Measurements from ENCODE around the gene NKAIN2.

DNA sequence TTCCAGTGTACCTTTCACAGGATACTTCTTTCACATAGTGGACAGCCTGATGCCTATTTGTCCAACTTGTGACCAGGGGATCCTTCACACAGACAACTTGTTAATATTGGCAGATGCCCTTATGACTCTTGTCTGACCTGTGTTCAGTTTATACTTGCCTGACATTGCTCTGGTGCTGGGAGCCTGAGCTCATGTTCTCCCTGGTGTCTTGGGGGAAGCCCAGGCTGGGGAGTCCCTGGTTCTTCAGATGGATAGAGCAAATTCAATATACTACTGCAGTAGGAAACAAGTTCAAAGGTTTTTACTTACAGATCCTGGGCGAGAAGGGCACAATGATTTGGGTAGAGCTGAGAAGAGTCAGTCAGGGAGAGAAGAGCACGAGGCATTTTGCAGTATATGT lies 76.1 kb downstream of the NKAIN2 start:
- no peak for TF ChIP-seq ZNF70 (CRISPR knock-in tag; IDR thresholded peaks at IDR 0.05)
- no peak for TF ChIP-seq PATZ1 (CRISPR knock-in tag; IDR thresholded peaks at IDR 0.05; ENCODE audit: borderline replicate concordance)
- TF ChIP-seq GLIS3 (CRISPR knock-in tag; IDR thresholded peaks at IDR 0.05): no peak
- TF ChIP-seq ZNF8 (CRISPR knock-in tag; IDR thresholded peaks at IDR 0.05): no peak
- no peak for TF ChIP-seq ZFP3 (CRISPR knock-in tag; IDR thresholded peaks at IDR 0.05)
- no peak for TF ChIP-seq PPARA (CRISPR knock-in tag; IDR thresholded peaks at IDR 0.05; ENCODE audit: borderline replicate concordance)
- no peak for TF ChIP-seq SNAI2 (CRISPR knock-in tag; IDR thresholded peaks at IDR 0.05)
- no peak for TF ChIP-seq BACH2 (CRISPR knock-in tag; IDR thresholded peaks at IDR 0.05; ENCODE audit: borderline replicate concordance)
- TF ChIP-seq TOX (CRISPR knock-in tag; IDR thresholded peaks at IDR 0.05; ENCODE audit: borderline replicate concordance): no peak
- no peak for TF ChIP-seq OSR1 (CRISPR knock-in tag; IDR thresholded peaks at IDR 0.05)
- TF ChIP-seq, protein P1, sequence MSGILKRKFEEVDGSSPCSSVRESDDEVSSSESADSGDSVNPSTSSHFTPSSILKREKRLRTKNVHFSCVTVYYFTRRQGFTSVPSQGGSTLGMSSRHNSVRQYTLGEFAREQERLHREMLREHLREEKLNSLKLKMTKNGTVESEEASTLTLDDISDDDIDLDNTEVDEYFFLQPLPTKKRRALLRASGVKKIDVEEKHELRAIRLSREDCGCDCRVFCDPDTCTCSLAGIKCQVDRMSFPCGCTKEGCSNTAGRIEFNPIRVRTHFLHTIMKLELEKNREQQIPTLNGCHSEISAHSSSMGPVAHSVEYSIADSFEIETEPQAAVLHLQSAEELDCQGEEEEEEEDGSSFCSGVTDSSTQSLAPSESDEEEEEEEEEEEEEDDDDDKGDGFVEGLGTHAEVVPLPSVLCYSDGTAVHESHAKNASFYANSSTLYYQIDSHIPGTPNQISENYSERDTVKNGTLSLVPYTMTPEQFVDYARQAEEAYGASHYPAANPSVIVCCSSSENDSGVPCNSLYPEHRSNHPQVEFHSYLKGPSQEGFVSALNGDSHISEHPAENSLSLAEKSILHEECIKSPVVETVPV (CRISPR knock-in tag; IDR thresholded peaks at IDR 0.05): no peak
